ENCODE measurements around the gene TRIM44. TPM values are rescaled to one million over a fixed set of nuclear protein-coding genes. Genes with fewer than 3 reads are reported as not detected.
"Not testable (repeated sequence)": the region's sequence is repeated elsewhere in the genome, so short reads cannot be mapped to it uniquely, and the experiment has no call there.

The TRIM44 gene
- total and polyA plus RNA-seq, 2 donors (not counting 3 experiments of a cell fraction or from before 2014, with no cell fraction given) = 31.7 to 72.0 TPM

GRCh38 chr11:35766651-35767050 lies 104.1 kb downstream of the TRIM44 start:
- Histone ChIP-seq H4K20me1 (replicated peaks; ENCODE audit: control insufficient read depth, extremely low read depth, insufficient read depth, low read length) (no peaks in the 10 kb centered on the region), H3K4me2 (ENCODE audit: insufficient read depth, low read length) (no peak overlapping the region), H3K27ac (ENCODE audit: insufficient read depth, low read depth, low read length) (no peak overlapping the region), H3K9me1 (replicated peaks; ENCODE audit: control insufficient read depth, extremely low read depth, insufficient read depth, low read length) (peaks cover 3% of the 10 kb centered on the region), H2AFZ (ENCODE audit: low read depth, low read length) (no peak overlapping the region), H3K9me3 (replicated peaks; ENCODE audit: control insufficient read depth, insufficient read depth, low read length) (no peaks in the 10 kb centered on the region), H3K79me2 (ENCODE audit: control insufficient read depth, insufficient read depth, low read length) (no peaks in the 10 kb centered on the region), H3K9ac (replicated peaks; ENCODE audit: extremely low read depth, insufficient read depth, low read length) (no peak overlapping the region), H3K36me3 (ENCODE audit: control insufficient read depth in 2 of 2, extremely low read depth in 1 of 2, insufficient read depth in 2 of 2, low read length in 2 of 2) (no peaks in the 10 kb centered on the region), H3K27me3 (ENCODE audit: control insufficient read depth in 2 of 2, insufficient read depth in 2 of 2, low read length in 2 of 2) (no peaks in the 10 kb centered on the region), H3K4me1 (ENCODE audit: control insufficient read depth, extremely low read depth, insufficient read depth, low read length) (peaks cover 5% of the 10 kb centered on the region), H3K4me3 (replicated peaks in 1 of 3; ENCODE audit: insufficient read depth in 1 of 3, low read depth in 1 of 3, low read length in 3 of 3) (no peak overlapping the region)
- intact Hi-C loops (cut with micrococcal nuclease) = no loop called here
- CTCF ChIA-PET = no interaction called here
- no peak for FAIRE-seq
- DNase-seq (ENCODE audit: low read depth, low spot score) = no peak
- no TSS peak for BruUV-seq (replicated peaks)
- no peak for TF ChIP-seq FOS (IDR thresholded peaks at IDR 0.05; ENCODE audit: borderline replicate concordance, insufficient read depth, low read length)
- TF ChIP-seq GATA2 (IDR thresholded peaks at IDR 0.05; ENCODE audit: insufficient read depth, insufficient read length, low read depth, low read length) = no peak
- TF ChIP-seq CTCF (IDR thresholded peaks at IDR 0.05; ENCODE audit: extremely low read depth in 1 of 2, insufficient read depth in 1 of 2, low read depth in 1 of 2, low read length in 2 of 2) = no peak
- POLR2A ChIA-PET = no interaction called here
- dilution Hi-C loops (cut with MboI; ENCODE audit: extremely low pct_ligation_motif_present, low sequenced_read_pairs) = no loop called here

GRCh38 chr11:35770425-35770824 lies 107.8 kb downstream of the TRIM44 start:
- POLR2A ChIA-PET; H3K27me3 ChIP-seq (ENCODE audit: control insufficient read depth in 2 of 2, insufficient read depth in 2 of 2, low read length in 2 of 2); intact Hi-C loops (cut with micrococcal nuclease); H3K4me2 ChIP-seq (ENCODE audit: insufficient read depth, low read length); BruUV-seq (replicated peaks); H3K27ac ChIP-seq (ENCODE audit: insufficient read depth, low read depth, low read length); H3K36me3 ChIP-seq (ENCODE audit: control insufficient read depth in 2 of 2, extremely low read depth in 1 of 2, insufficient read depth in 2 of 2, low read length in 2 of 2); H3K9ac ChIP-seq (replicated peaks; ENCODE audit: extremely low read depth, insufficient read depth, low read length); H3K4me1 ChIP-seq (ENCODE audit: control insufficient read depth, extremely low read depth, insufficient read depth, low read length); H3K79me2 ChIP-seq (ENCODE audit: control insufficient read depth, insufficient read depth, low read length); dilution Hi-C loops (cut with MboI; ENCODE audit: extremely low pct_ligation_motif_present, low sequenced_read_pairs); DNase-seq (ENCODE audit: low read depth, low spot score); H4K20me1 ChIP-seq (replicated peaks; ENCODE audit: control insufficient read depth, extremely low read depth, insufficient read depth, low read length); H3K9me3 ChIP-seq (replicated peaks; ENCODE audit: control insufficient read depth, insufficient read depth, low read length); FAIRE-seq; H3K9me1 ChIP-seq (replicated peaks; ENCODE audit: control insufficient read depth, extremely low read depth, insufficient read depth, low read length); H3K4me3 ChIP-seq (replicated peaks in 1 of 3; ENCODE audit: insufficient read depth in 1 of 3, low read depth in 1 of 3, low read length in 3 of 3); H2AFZ ChIP-seq (ENCODE audit: low read depth, low read length): not testable (repeated sequence)
- peak; percentile 34 for TF ChIP-seq GATA2 (IDR thresholded peaks at IDR 0.05; ENCODE audit: insufficient read depth, insufficient read length, low read depth, low read length)
- CTCF ChIA-PET = interaction anchor here (3.2 kb wide), 1 partner anchor 52 kb away, joined by 16 read pairs; no protein-coding TSS in a partner anchor
